NAMALWA (cell line): ENCODE data around the gene FAM72C.
"Not testable (repeated sequence)": the region's sequence is repeated elsewhere in the genome, so short reads cannot be mapped to it uniquely, and the experiment has no call there.

Source experiments
- DNase-seq: peaks from one replicate; pipeline ENCODE4 v3.0.0-alpha.2; 2015; ENCODE audit warnings: low spot score

Gene FAM72C

DNA sequence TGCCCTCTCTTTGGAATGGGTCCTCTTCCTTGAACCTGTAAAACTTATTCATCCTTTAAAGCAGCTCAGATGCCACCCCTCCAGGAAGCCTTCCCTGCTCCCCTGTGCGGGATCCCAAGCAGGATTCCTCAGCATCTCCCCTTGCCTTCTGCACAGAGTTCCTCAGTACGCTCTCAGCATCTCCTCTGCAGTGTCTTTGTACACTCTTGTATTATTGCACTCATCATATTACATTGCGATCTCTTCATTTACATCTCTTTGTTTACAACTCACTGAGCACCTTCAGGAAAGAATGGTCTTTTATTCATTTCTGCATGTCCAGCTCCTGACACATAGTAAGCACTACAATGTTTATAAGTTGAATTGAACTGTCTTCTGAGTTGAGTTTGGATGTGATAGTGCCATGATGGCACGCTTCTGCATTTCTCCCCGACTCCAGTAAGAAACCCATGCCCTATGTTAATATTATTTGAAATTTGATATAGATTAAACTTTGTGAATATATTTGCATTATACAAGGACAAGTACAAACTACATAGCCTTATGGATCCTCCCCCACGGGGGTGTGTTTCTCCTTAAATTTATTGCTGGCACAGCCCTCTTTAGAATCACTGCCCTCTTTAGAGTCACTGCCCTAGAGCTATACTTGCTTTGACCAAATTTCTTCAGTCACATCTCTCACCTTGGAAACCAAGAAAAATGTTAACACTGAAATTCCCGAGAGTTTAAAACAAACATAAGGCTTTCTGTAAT is 13.1 kb upstream of the FAM72C start:
- not testable (repeated sequence) for DNase-seq

DNA sequence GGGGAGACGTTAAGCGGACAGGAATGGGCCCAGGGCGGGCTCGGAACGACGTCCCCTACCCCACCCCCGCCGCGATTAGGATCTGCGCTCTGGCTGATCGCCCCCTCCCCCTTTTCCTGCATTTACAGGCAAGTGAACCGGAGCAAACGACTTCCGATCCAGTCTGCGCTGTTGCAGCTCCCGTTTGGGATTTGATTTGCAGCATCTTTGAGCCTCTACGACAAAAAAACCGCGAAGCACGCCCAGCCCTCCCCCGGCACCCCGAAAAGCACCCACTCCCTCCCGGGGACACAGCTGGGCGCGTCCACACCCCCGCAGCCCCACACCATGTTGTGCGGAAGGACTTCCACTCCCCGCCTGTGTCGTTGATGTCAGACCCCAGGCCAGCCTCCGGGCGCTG is 2.6 kb upstream of the FAM72C start:
- not testable (repeated sequence) for DNase-seq

GRCh38 chr1:143973876-143974414 is 2.2 kb upstream of the FAM72C start:
- not testable (repeated sequence) for DNase-seq

- not testable (repeated sequence) for DNase-seq
Measured at GRCh38 chr1:143972753-143973326, 1.1 kb upstream of the FAM72C start.

GRCh38 chr1:143965860-143966259 is 5.9 kb downstream of the FAM72C start:
- DNase-seq, result not testable (repeated sequence)

- DNase-seq, result not testable (repeated sequence)
Measured at GRCh38 chr1:143964294-143964693, 7.5 kb downstream of the FAM72C start.

DNA sequence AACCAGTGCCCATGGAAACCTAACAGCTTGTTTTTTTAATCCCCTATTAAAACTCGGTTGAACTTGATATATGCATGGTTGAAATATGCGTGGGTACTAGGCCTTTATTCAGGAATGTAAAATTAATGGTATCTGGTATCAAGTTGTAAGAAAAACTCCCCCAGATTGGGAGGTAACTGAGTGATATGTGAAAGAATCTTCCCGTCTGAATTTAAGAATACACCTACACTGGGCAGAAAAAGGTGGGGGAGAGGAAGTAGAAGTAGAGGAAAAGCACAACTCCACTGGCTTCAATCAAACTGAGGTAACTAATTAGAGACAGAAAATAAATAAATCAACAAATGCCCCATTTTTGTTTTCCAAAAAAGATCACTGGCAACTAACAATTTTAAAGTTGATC is 15.9 kb downstream of the FAM72C start:
- not testable (repeated sequence) for DNase-seq

DNA sequence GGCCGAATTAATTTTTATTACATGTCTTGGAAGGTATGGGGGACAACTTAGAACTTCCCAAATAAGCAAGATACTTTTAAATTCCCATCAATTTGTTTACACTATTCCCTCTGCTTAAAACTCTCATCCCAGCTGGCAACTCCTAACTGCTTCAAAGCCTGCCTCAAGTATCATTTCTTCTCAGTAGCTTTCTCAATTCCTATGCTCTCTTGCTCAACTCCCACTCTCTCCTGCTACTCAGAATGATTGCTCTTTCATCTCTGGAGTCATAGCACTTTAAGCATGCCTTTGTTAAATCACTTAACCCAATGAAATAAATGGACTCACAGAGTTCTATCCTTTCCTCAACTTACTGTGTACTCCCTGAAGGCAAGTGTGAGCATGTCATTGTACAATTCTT is 18.9 kb downstream of the FAM72C start:
- DNase-seq, result not testable (repeated sequence)

DNA sequence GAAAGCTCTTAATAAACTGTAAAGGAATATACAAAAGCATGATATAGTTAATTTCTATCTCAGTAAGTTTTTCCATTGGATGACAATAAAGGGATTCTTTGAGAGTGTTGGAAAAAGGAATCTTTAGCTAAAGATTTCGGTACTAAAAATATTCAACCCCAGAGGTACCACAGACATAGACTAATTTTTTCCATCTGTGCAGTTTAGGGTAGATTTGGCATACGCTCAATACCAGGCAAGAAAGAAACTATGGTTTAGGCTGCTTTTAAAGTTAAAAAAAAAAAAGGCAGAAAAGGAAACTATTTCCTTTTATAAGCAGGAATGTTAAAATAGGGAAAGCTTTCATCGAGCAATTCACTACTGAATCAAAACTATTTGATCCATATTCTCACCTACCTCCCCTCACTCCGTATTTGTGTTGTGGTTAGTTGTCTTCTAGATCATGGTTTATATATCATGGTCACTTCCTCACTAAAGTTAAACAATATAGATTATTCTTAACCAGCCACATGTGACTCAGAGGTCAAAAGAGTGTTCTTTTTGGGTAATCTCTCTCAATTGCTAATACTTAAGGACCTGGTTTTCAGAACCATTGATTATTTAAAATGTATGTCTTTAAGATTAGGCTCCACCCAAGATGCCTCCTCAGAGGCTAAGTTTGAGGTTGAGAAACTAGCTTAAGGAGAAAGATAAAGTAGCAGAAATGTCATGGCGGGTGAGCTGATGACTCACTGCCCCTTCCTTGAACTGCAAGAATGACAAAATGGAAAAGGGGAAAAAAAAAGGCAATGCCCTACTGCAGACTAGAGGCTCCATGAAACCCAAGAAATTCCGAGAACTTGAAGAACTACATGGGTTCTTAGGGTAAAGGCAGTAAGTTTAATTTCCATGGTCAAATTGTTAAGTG is 20.0 kb downstream of the FAM72C start:
- not testable (repeated sequence) for DNase-seq

DNA sequence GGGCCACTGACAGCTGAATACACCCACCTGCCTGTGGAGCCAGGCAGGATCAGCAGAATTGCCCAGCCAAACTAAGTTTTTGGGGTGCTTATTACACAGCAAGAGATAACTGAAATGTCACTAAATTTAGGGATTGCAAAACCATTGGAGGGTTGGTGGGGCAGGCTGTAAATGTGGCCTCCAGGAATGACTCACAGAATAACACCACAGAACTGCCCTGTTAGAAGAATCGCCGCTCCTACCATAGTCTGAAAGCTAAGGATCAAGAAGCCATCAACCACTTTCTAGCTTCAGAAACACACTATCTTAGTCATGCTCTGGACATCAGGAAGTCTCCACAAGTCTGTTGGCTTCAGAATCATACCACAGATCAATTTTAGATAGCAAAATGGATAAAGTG is 24.0 kb downstream of the FAM72C start:
- DNase-seq, result not testable (repeated sequence)

GRCh38 chr1:143945253-143945652 is 26.5 kb downstream of the FAM72C start:
- DNase-seq, result not testable (repeated sequence)

DNA sequence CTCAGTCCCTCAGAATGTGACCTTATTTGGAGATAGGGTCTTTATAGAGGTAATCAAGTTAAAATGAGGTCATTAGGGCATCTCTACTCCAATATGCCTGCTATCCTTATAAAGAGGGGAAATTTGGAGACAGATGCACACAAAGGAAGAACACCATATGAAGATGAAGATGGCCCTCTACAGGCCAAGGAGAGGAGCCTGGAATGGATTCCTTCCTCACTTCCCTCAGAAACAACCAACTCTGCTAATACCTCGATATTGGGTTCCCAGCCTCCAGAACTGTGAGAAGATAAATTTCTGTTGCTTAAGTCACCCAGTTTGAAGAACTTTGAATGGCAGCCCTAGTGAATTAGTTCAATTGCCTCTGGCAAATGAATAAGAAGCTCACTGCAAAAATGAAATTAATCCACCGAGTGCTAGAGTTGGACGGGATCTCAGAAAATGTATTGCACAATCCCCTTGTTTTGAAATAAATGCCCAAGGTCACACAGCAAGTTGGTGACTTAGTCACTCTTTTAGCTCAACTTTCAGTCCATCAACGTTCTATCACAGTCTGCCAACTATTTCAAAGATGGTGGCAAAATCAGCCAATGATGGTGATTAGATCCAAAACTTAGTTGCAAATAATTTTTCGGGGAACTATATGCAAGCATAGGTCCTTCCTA is 27.1 kb downstream of the FAM72C start:
- not testable (repeated sequence) for DNase-seq

DNA sequence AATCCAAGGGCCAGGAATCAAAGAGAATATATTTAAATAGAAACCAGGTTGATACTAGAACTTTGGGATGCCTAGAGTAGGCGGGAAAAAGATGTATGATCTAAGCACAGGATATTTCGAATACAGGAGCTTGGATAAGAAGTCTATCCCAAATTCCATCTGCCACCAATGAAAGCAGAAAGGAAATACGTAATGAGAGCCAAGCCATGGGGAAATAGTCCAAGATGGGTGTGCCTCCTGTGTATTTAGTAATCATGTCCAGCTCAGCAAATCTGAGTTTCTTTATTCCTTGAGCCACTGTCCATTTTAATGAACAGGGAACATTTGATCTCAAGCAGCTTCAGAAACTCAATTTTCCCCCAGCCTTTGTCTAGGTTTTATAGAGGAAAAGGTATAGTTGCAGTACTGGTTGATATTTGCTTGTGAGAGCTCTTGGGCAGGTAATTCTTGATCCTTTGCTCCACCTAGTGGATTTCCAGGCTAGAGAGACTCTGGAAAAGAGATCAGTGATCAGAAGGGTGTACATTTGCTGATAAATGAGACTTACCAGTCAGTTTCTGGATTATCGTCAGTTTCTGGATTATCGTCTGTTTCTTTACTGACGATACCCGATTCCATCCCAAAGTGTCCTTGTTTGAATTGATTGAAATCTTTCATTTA is 28.3 kb downstream of the FAM72C start:
- not testable (repeated sequence) for DNase-seq

GRCh38 chr1:143942238-143942860 is 29.4 kb downstream of the FAM72C start:
- not testable (repeated sequence) for DNase-seq

- DNase-seq, result not testable (repeated sequence)
Measured at GRCh38 chr1:143939666-143940065, 32.1 kb downstream of the FAM72C start.

- not testable (repeated sequence) for DNase-seq
Measured at GRCh38 chr1:143938922-143939321, 32.9 kb downstream of the FAM72C start.

- peak; percentile 67 for DNase-seq
Measured at GRCh38 chr1:143936457-143937115, 35.2 kb downstream of the FAM72C start.

DNA sequence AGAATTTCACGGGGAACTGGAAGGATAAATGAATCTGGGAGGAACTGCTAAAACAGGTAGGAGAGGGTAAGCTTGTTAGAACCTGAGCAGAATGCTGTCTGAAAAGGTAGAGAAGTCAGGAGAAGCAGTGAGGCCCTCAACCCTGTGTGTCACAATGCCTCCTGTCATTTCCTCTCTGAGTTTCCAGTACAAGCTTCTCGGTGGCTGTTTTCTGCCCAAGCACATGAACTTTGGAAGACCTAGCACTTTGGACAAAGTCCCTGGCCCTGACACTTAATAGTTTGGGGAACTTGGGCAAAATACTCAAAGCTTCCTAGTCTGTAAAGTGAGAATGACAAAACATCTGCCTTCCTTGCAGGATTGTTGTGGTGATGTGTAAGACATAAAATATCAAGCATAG is 52.7 kb downstream of the FAM72C start:
- DNase-seq, result not testable (repeated sequence)

- not testable (repeated sequence) for DNase-seq
Measured at GRCh38 chr1:143918552-143918951, 53.2 kb downstream of the FAM72C start.

- DNase-seq, result not testable (repeated sequence)
Measured at GRCh38 chr1:143913705-143914104, 58.1 kb downstream of the FAM72C start.
